Mesenchymal stem cell (in vitro differentiated cells and primary cell): ENCODE measurements around the gene GINS1.

Experiments
- DNase-seq: peaks from one replicate; pipeline ENCODE4 v3.0.0-alpha.2; 2013
- H2AFZ ChIP-seq: one replicate; pipeline ENCODE4 v1.6.1; 2013; ENCODE audit warnings: low read depth, mild to moderate bottlenecking, control low read depth, inconsistent platforms, low read length, moderate library complexity
- H2AK5ac ChIP-seq: 2 replicates; pipeline ENCODE4 v1.6.1; 2013; ENCODE audit warnings: low read length, moderate library complexity, mild to moderate bottlenecking, inconsistent platforms; ENCODE audit not compliant: severe bottlenecking
- H2BK120ac ChIP-seq: one replicate; pipeline ENCODE4 v1.6.1; 2013; ENCODE audit warnings: low read depth, mild to moderate bottlenecking, inconsistent platforms, low read length, moderate library complexity
- H2BK12ac ChIP-seq, 2 experiments: one replicate each; pipeline ENCODE4 v1.6.1; 2013; ENCODE audit warnings: inconsistent platforms in 2 of 2, low read length in 2 of 2, mild to moderate bottlenecking in 2 of 2, moderate library complexity in 2 of 2, control low read depth in 1 of 2
- H2BK15ac ChIP-seq: one replicate; pipeline ENCODE4 v1.6.1; 2013; ENCODE audit warnings: mild to moderate bottlenecking, low read depth, inconsistent platforms; ENCODE audit not compliant: poor library complexity, severe bottlenecking
- H2BK5ac ChIP-seq: 2 replicates; pipeline ENCODE4 v1.6.1; 2013; ENCODE audit warnings: low read depth, mild to moderate bottlenecking, low read length, control low read depth, inconsistent platforms; ENCODE audit not compliant: poor library complexity, severe bottlenecking
- H3K14ac ChIP-seq, 2 experiments: one replicate each; pipeline ENCODE4 v1.6.1; 2013; ENCODE audit warnings: inconsistent platforms in 2 of 2, low read length in 2 of 2, control low read depth in 1 of 2, mild to moderate bottlenecking in 1 of 2, moderate library complexity in 1 of 2
- H3K18ac ChIP-seq, 2 experiments: one replicate each; pipeline ENCODE4 v1.6.1; 2013; ENCODE audit warnings: inconsistent platforms in 2 of 2, low read length in 2 of 2, control low read depth in 1 of 2, low read depth in 1 of 2, mild to moderate bottlenecking in 1 of 2
- H3K23ac ChIP-seq, 2 experiments: one replicate each; pipeline ENCODE4 v1.6.1; 2013; ENCODE audit warnings: inconsistent platforms in 2 of 2, low read length in 2 of 2, mild to moderate bottlenecking in 2 of 2, moderate library complexity in 2 of 2, control low read depth in 1 of 2
- H3K27ac ChIP-seq: 2 replicates; pipeline ENCODE4 v1.5.1; 2013; ENCODE audit warnings: mild to moderate bottlenecking, moderate library complexity, low read length, control low read depth, inconsistent platforms; ENCODE audit not compliant: poor library complexity, severe bottlenecking
- H3K27me3 ChIP-seq, 2 experiments: 2 replicates each; pipeline versions ENCODE4 v1.6.1 to v1.7.0; 2013; ENCODE audit warnings: low read length in 2 of 2, mild to moderate bottlenecking in 2 of 2, moderate library complexity in 2 of 2, control low read depth in 1 of 2, inconsistent platforms in 1 of 2; ENCODE audit not compliant: control insufficient read depth in 1 of 2, insufficient read depth in 1 of 2
- H3K36me3 ChIP-seq, 2 experiments: 2 replicates each; pipeline versions ENCODE4 v1.6.1 to v1.7.0; 2013; ENCODE audit warnings: low read length in 2 of 2, control low read depth in 1 of 2, inconsistent platforms in 1 of 2, low read depth in 1 of 2, mild to moderate bottlenecking in 1 of 2; ENCODE audit not compliant: insufficient read depth in 2 of 2, control insufficient read depth in 1 of 2
- H3K4ac ChIP-seq, 2 experiments: one replicate each; pipeline ENCODE4 v1.6.1; 2013; ENCODE audit warnings: inconsistent platforms in 2 of 2, low read length in 2 of 2, mild to moderate bottlenecking in 2 of 2, moderate library complexity in 2 of 2, control low read depth in 1 of 2, low read depth in 1 of 2
- H3K4me1 ChIP-seq: 2 replicates; pipeline ENCODE4 v1.6.1; 2013; ENCODE audit warnings: low read depth, low read length, control low read depth; ENCODE audit not compliant: control insufficient read depth, insufficient read depth
- H3K4me2 ChIP-seq: 2 replicates; pipeline ENCODE4 v1.6.1; 2013; ENCODE audit warnings: low read length, mild to moderate bottlenecking, inconsistent platforms; ENCODE audit not compliant: poor library complexity, severe bottlenecking
- H3K4me3 ChIP-seq, 2 experiments: 2 replicates each; pipeline versions ENCODE4 v1.5.1 to v1.7.0; 2013; ENCODE audit warnings: low read length in 2 of 2, mild to moderate bottlenecking in 2 of 2, control low read depth in 1 of 2, low read depth in 1 of 2; ENCODE audit not compliant: insufficient read depth in 1 of 2
- H3K79me1 ChIP-seq: replicated peaks from 2 replicates; pipeline ENCODE4 v1.6.1; 2013; ENCODE audit warnings: mild to moderate bottlenecking, control low read depth, low read length, inconsistent platforms; ENCODE audit not compliant: poor library complexity, severe bottlenecking
- H3K9ac ChIP-seq: 2 replicates; pipeline ENCODE4 v1.7.0; 2013; ENCODE audit warnings: mild to moderate bottlenecking, low read length, moderate library complexity
- H3K9me3 ChIP-seq: 2 replicates; pipeline ENCODE4 v1.7.0; 2013; ENCODE audit warnings: mild to moderate bottlenecking, low read length; ENCODE audit not compliant: control insufficient read depth
- H4K8ac ChIP-seq: one replicate; pipeline ENCODE4 v1.6.1; 2013; ENCODE audit warnings: inconsistent platforms, mild to moderate bottlenecking, low read length, moderate library complexity
- H4K91ac ChIP-seq: one replicate; pipeline ENCODE4 v1.6.1; 2013; ENCODE audit warnings: mild to moderate bottlenecking, low read length, inconsistent platforms
- WGBS: methylation state at CpG from one replicate; pipeline ENCODE4 v1.1.7; 2013; ENCODE audit warnings: mixed read lengths; 5-methylcytosine and 5-hydroxymethylcytosine counted together

The GINS1 gene

GRCh38 chr20:25439328-25439727 is 31.9 kb downstream of the GINS1 start:
- Histone ChIP-seq H3K4me1 (peaks cover 3% of the 10 kb centered on the region), H3K4me2 (no peak overlapping the region), H3K79me1 (peaks cover 3% of the 10 kb centered on the region), H3K9ac (no peak overlapping the region), H2BK5ac (no peak overlapping the region), H2AFZ (no peak overlapping the region), H2BK120ac (no peak overlapping the region), H2BK12ac (no peak overlapping the region), H2BK15ac (no peak overlapping the region), H3K4me3 (no peak overlapping the region), H4K91ac (no peak overlapping the region), H4K8ac (no peak overlapping the region), H3K18ac (no peak overlapping the region), H3K27ac (no peak overlapping the region), H2AK5ac (no peak overlapping the region), H3K36me3 (peaks cover 0 to 5% of the 10 kb centered on the region in 2 experiments), H3K27me3 (no peaks in the 10 kb centered on the region), H3K4ac (no peak overlapping the region), H3K14ac (no peak overlapping the region), H3K23ac (no peak overlapping the region), H3K9me3 (no peaks in the 10 kb centered on the region)
- DNase-seq, result no peak
- WGBS, result 82% methylated on average over 2 of the region's 3 CpGs

GRCh38 chr20:25444556-25444955 is 37.1 kb downstream of the GINS1 start:
- H3K4ac ChIP-seq, result no peak overlapping the region
- no peak overlapping the region for H3K4me3 ChIP-seq
- WGBS, result 97% methylated on average over 4 of the region's 4 CpGs
- H2AFZ ChIP-seq, result no peak overlapping the region
- H3K23ac ChIP-seq, result no peak overlapping the region
- no peaks in the 10 kb centered on the region for H3K4me1 ChIP-seq
- H4K8ac ChIP-seq, result no peak overlapping the region
- no peaks in the 10 kb centered on the region for H3K9me3 ChIP-seq
- H3K4me2 ChIP-seq, result no peak overlapping the region
- no peak overlapping the region for H2BK5ac ChIP-seq
- no peak overlapping the region for H3K14ac ChIP-seq
- H3K18ac ChIP-seq, result no peak overlapping the region
- peaks cover 2% of the 10 kb centered on the region for H3K79me1 ChIP-seq
- H3K9ac ChIP-seq, result no peak overlapping the region
- H3K36me3 ChIP-seq, result peaks cover 0 to 22% of the 10 kb centered on the region in 2 experiments
- H2AK5ac ChIP-seq, result no peak overlapping the region
- H2BK15ac ChIP-seq, result no peak overlapping the region
- no peak overlapping the region for H2BK120ac ChIP-seq
- H3K27ac ChIP-seq, result no peak overlapping the region
- H4K91ac ChIP-seq, result no peak overlapping the region
- H2BK12ac ChIP-seq, result no peak overlapping the region
- no peaks in the 10 kb centered on the region for H3K27me3 ChIP-seq
- no peak for DNase-seq

GRCh38 chr20:25447671-25448070 is 40.2 kb downstream of the GINS1 start:
- no peak overlapping the region for H2BK15ac ChIP-seq
- H4K91ac ChIP-seq, result no peak overlapping the region
- H3K9ac ChIP-seq, result no peak overlapping the region
- no peak overlapping the region for H2BK5ac ChIP-seq
- H3K4me2 ChIP-seq, result no peak overlapping the region
- H3K4me1 ChIP-seq, result no peaks in the 10 kb centered on the region
- H3K4me3 ChIP-seq, result no peak overlapping the region
- no peak overlapping the region for H3K23ac ChIP-seq
- H3K14ac ChIP-seq, result no peak overlapping the region
- H3K9me3 ChIP-seq, result no peaks in the 10 kb centered on the region
- H3K79me1 ChIP-seq, result peaks cover 2% of the 10 kb centered on the region
- no peak overlapping the region for H2BK12ac ChIP-seq
- no peak overlapping the region for H3K18ac ChIP-seq
- WGBS, result 88% methylated on average over 6 of the region's 6 CpGs
- no peak overlapping the region for H2BK120ac ChIP-seq
- H2AK5ac ChIP-seq, result no peak overlapping the region
- no peak overlapping the region for H3K4ac ChIP-seq
- DNase-seq, result no peak
- no peak overlapping the region for H4K8ac ChIP-seq
- no peak overlapping the region for H2AFZ ChIP-seq
- peaks cover 3 to 31% of the 10 kb centered on the region in 2 experiments for H3K36me3 ChIP-seq
- H3K27ac ChIP-seq, result no peak overlapping the region
- no peaks in the 10 kb centered on the region for H3K27me3 ChIP-seq

GRCh38 chr20:25452333-25452732 is 44.9 kb downstream of the GINS1 start:
- Histone ChIP-seq H3K23ac (no peak overlapping the region), H2BK12ac (no peak overlapping the region), H4K8ac (no peak overlapping the region), H3K14ac (no peak overlapping the region), H3K4me2 (no peak overlapping the region), H3K79me1 (no peaks in the 10 kb centered on the region), H3K18ac (no peak overlapping the region), H3K27ac (no peak overlapping the region), H3K27me3 (no peaks in the 10 kb centered on the region), H3K9me3 (no peaks in the 10 kb centered on the region), H2BK120ac (no peak overlapping the region), H2AFZ (no peak overlapping the region), H3K36me3 (peaks cover 20 to 45% of the 10 kb centered on the region in 2 experiments), H2BK5ac (no peak overlapping the region), H2BK15ac (no peak overlapping the region), H3K4me1 (peaks cover 10% of the 10 kb centered on the region), H3K4ac (no peak overlapping the region), H4K91ac (no peak overlapping the region), H3K4me3 (no peak overlapping the region), H3K9ac (no peak overlapping the region), H2AK5ac (no peak overlapping the region)
- WGBS, result 98% methylated on average over 3 of the region's 6 CpGs
- DNase-seq, result no peak
